H1 (cell line): ENCODE results near the gene UPK2. TPM values are rescaled to one million over a fixed set of nuclear protein-coding genes. Genes with fewer than 3 reads are reported as not detected.

ENCODE experiments used
- CTCF ChIA-PET: fragments of 300-600 bp; sonication (Branson Sonifier 250); formaldehyde crosslinking; loops from one replicate; lab custom pipeline; 2021; ENCODE audit not compliant: partially characterized antibody; lab: Charles Lee
- POLR2A ChIA-PET: fragments of 300-600 bp; sonication (Branson Sonifier 250); formaldehyde crosslinking; loops from one replicate; lab custom pipeline; 2021; ENCODE audit warnings: inconsistent platforms; ENCODE audit not compliant: partially characterized antibody; lab: Charles Lee
- DNase-seq, 2 experiments: peaks; one replicate each; pipeline versions ENCODE4 v3.0.0 to v3.0.0-alpha.2; 2010 to 2022; ENCODE audit warnings: low spot score in 2 of 2, low read depth in 1 of 2, mixed read lengths in 1 of 2
- FAIRE-seq: peaks from 2 replicates; lab custom pipeline; 2011; peaks lifted over from hg19 to GRCh38; lab: Jason Lieb, UNC
- H2AFZ ChIP-seq: 2 replicates; pipeline ENCODE4 v1.8.1; 2012; ENCODE audit warnings: low read length, inconsistent platforms
- H2AK5ac ChIP-seq: 2 replicates; pipeline ENCODE4 v1.6.1; 2013; ENCODE audit warnings: low read depth, low read length
- H2BK120ac ChIP-seq: replicated peaks from 2 replicates; pipeline ENCODE3; 2013; ENCODE audit warnings: low read depth, low read length, inconsistent platforms
- H2BK12ac ChIP-seq: 2 replicates; pipeline ENCODE4 v1.6.1; 2013; ENCODE audit warnings: low read depth, low read length
- H2BK15ac ChIP-seq: 2 replicates; pipeline ENCODE4 v1.6.1; 2013; ENCODE audit warnings: low read length
- H2BK20ac ChIP-seq: 2 replicates; pipeline ENCODE4 v1.6.1; 2013; ENCODE audit warnings: low read length
- H2BK5ac ChIP-seq: 2 replicates; pipeline ENCODE4 v1.6.1; 2013; ENCODE audit warnings: low read depth, low read length
- H3K14ac ChIP-seq: 2 replicates; pipeline ENCODE4 v1.6.1; 2013; ENCODE audit warnings: inconsistent platforms; ENCODE audit not compliant: insufficient read length
- H3K18ac ChIP-seq: 2 replicates; pipeline ENCODE4 v1.6.1; 2013; ENCODE audit warnings: low read length; ENCODE audit errors: extremely low read depth
- H3K23ac ChIP-seq: 2 replicates; pipeline ENCODE4 v1.6.1; 2013; ENCODE audit warnings: inconsistent platforms; ENCODE audit not compliant: insufficient read length
- H3K23me2 ChIP-seq: 2 replicates; pipeline ENCODE4 v1.6.1; 2013; ENCODE audit warnings: low read depth, low read length
- H3K27ac ChIP-seq: 2 replicates; pipeline ENCODE4 v1.6.1; 2011; ENCODE audit warnings: low read depth, low read length, inconsistent platforms
- H3K27me3 ChIP-seq, 4 experiments: replicated peaks in 1 of 4; 1 replicate in 1 of 4; 2 replicates in 3 of 4; pipeline versions ENCODE4 v1.6.1 to v1.8.1; 2011 to 2013; ENCODE audit warnings: low read length in 3 of 4, mild to moderate bottlenecking in 3 of 4, inconsistent platforms in 2 of 4, mixed read lengths in 2 of 4, moderate library complexity in 1 of 4; ENCODE audit not compliant: control insufficient read depth in 3 of 4, insufficient read depth in 3 of 4; ENCODE audit errors: extremely low read depth in 1 of 4
- H3K36me3 ChIP-seq, 4 experiments: 2 replicates each; pipeline versions ENCODE4 v1.6.1 to v1.8.1; 2011 to 2013; ENCODE audit warnings: mild to moderate bottlenecking in 4 of 4, low read length in 3 of 4, moderate library complexity in 2 of 4, control low read depth in 1 of 4, inconsistent platforms in 1 of 4; ENCODE audit not compliant: insufficient read depth in 4 of 4, control insufficient read depth in 2 of 4
- H3K4ac ChIP-seq: replicated peaks from 2 replicates; pipeline ENCODE3; 2013; ENCODE audit warnings: low read length, low read depth, mixed read lengths, inconsistent platforms; ENCODE audit not compliant: insufficient read length
- H3K4me1 ChIP-seq, 4 experiments: replicated peaks in 1 of 4; 1 replicate in 1 of 4; 2 replicates in 3 of 4; pipeline versions ENCODE4 v1.6.1 to v1.8.1; 2011 to 2013; ENCODE audit warnings: low read length in 3 of 4, inconsistent platforms in 2 of 4, mixed read lengths in 1 of 4; ENCODE audit not compliant: insufficient read depth in 4 of 4, control insufficient read depth in 3 of 4
- H3K4me2 ChIP-seq, 2 experiments: 2 replicates each; pipeline versions ENCODE4 v1.6.1 to v1.8.1; 2011 to 2013; ENCODE audit warnings: low read depth in 2 of 2, low read length in 2 of 2, control low read depth in 1 of 2, inconsistent platforms in 1 of 2, mild to moderate bottlenecking in 1 of 2; ENCODE audit not compliant: insufficient read depth in 1 of 2
- H3K4me3 ChIP-seq, 4 experiments: fragments of 200-600, 300-600 bp in 1 of 4; sonication (generic), shearing (Covaris generic), sonication (Bioruptor Twin) in 1 of 4; 2 replicates each; pipeline versions ENCODE4 v1.5.1 to v1.8.1; 2011 to 2016; ENCODE audit warnings: low read length in 4 of 4, low read depth in 3 of 4, control low read depth in 2 of 4, inconsistent platforms in 2 of 4, mild to moderate bottlenecking in 2 of 4, mixed read lengths in 1 of 4, moderate library complexity in 1 of 4; ENCODE audit not compliant: insufficient read depth in 2 of 4; ENCODE audit errors: extremely low read depth in 1 of 4
- H3K56ac ChIP-seq: replicated peaks from 2 replicates; pipeline ENCODE3; 2013; ENCODE audit warnings: low read depth, mild to moderate bottlenecking, mixed read lengths, low read length, inconsistent platforms; ENCODE audit not compliant: insufficient read length
- H3K79me1 ChIP-seq: 2 replicates; pipeline ENCODE4 v1.6.1; 2013; ENCODE audit warnings: low read depth, low read length, control low read depth
- H3K79me2 ChIP-seq, 2 experiments: 2 replicates each; pipeline versions ENCODE4 v1.6.1 to v1.8.1; 2012 to 2013; ENCODE audit warnings: low read length in 2 of 2, mild to moderate bottlenecking in 2 of 2, inconsistent platforms in 1 of 2; ENCODE audit not compliant: insufficient read depth in 2 of 2, control insufficient read depth in 1 of 2
- H3K9ac ChIP-seq, 4 experiments: replicated peaks in 1 of 4; 1 replicate in 1 of 4; 2 replicates in 3 of 4; pipeline versions ENCODE4 v1.6.1 to v1.8.1; 2011 to 2013; ENCODE audit warnings: low read depth in 3 of 4, low read length in 3 of 4, control low read depth in 2 of 4, mild to moderate bottlenecking in 2 of 4, moderate library complexity in 2 of 4, inconsistent platforms in 1 of 4; ENCODE audit errors: extremely low read depth in 1 of 4
- H3K9me3 ChIP-seq, 2 experiments: 2 replicates each; pipeline versions ENCODE4 v1.6.1 to v1.8.1; 2012 to 2013; ENCODE audit warnings: mild to moderate bottlenecking in 2 of 2, moderate library complexity in 2 of 2, control low read depth in 1 of 2, inconsistent platforms in 1 of 2, low read depth in 1 of 2, low read length in 1 of 2, mixed read lengths in 1 of 2; ENCODE audit not compliant: insufficient read depth in 2 of 2
- H4K20me1 ChIP-seq, 2 experiments: replicated peaks in 1 of 2; 2 replicates each; pipeline versions ENCODE3 to v1.8.1; 2011 to 2013; ENCODE audit warnings: inconsistent platforms in 2 of 2, low read length in 2 of 2, mild to moderate bottlenecking in 1 of 2; ENCODE audit not compliant: insufficient read depth in 2 of 2, control insufficient read depth in 1 of 2
- H4K5ac ChIP-seq: 2 replicates; pipeline ENCODE4 v1.6.1; 2013; ENCODE audit warnings: low read length, low read depth, mixed read lengths, inconsistent platforms; ENCODE audit not compliant: insufficient read length
- H4K8ac ChIP-seq: 2 replicates; pipeline ENCODE4 v1.8.0; 2013; ENCODE audit warnings: mild to moderate bottlenecking, moderate library complexity, low read length, inconsistent platforms; ENCODE audit not compliant: insufficient read depth; ENCODE audit errors: extremely low read depth
- H4K91ac ChIP-seq: replicated peaks from 2 replicates; pipeline ENCODE3; 2013; ENCODE audit warnings: low read length, mixed read lengths, inconsistent platforms; ENCODE audit not compliant: insufficient read length
- RAD21 ChIP-seq, 2 experiments: IDR thresholded peaks in 1 of 2; conservative IDR thresholded peaks in 1 of 2; 2 replicates each; pipeline ENCODE4 v1.6.1; 2011; ENCODE audit warnings: low read depth in 2 of 2, low read length in 2 of 2, improper control_type of control experiment in 1 of 2, inconsistent platforms in 1 of 2, mild to moderate bottlenecking in 1 of 2, moderate library complexity in 1 of 2
- SP2 ChIP-seq: IDR thresholded peaks from 2 replicates; pipeline ENCODE4 v1.6.1; 2012; ENCODE audit warnings: mild to moderate bottlenecking, low read length, inconsistent platforms
- TAF1 ChIP-seq: IDR thresholded peaks from 2 replicates; pipeline ENCODE4 v1.6.1; 2011; ENCODE audit warnings: mild to moderate bottlenecking, low read depth, low read length
- WGBS, 2 experiments: shearing (Covaris generic) in 1 of 2; methylation state at CpG; one replicate each; pipeline versions ENCODE4 v1.1.6 to v1.1.7; 2013 to 2015; ENCODE audit warnings: low lambda C conversion rate in 2 of 2, mixed read lengths in 2 of 2, inconsistent platforms in 1 of 2, low coverage in 1 of 2, missing lambda C conversion rate in 1 of 2; ENCODE audit not compliant: insufficient replicate concordance in 2 of 2, insufficient coverage in 1 of 2, insufficient read length in 1 of 2; ENCODE audit errors: extremely low coverage in 1 of 2, missing lambda C conversion rate in 1 of 2; 5-methylcytosine and 5-hydroxymethylcytosine counted together
- polyA plus RNA-seq, 7 experiments: library from polyadenylated mRNA; depleted of rRNA in 3 of 7; stranded (reverse) in 5 of 7; unstranded in 2 of 7; fragments of >200 nt in 5 of 7; fragments of 200-250 nt in 2 of 7; gene quantifications; 1 replicate in 5 of 7; 2 replicates in 1 of 7; 4 replicates in 1 of 7; pipeline versions ENCODE4 v1.2.1 to v1.2.3, GENCODE V29; 2011 to 2013; ENCODE audit warnings: missing spikeins in 2 of 7, mixed read lengths in 2 of 7
- total RNA-seq: library from RNA; stranded (reverse); fragmentation: NEBNext Ultra II Directional; extraction: Animal tissue kit (Norgen Biotek cat#: 25700); gene quantifications from 2 replicates; pipeline ENCODE4 v1.2.1, GENCODE V29; 2021
- TF ChIP-seq, protein P1 (sequence below): IDR thresholded peaks from 2 replicates; pipeline ENCODE4 v1.6.1; 2012; ENCODE audit warnings: inconsistent platforms
- TF ChIP-seq, protein P2 (sequence below), 3 experiments: IDR thresholded peaks; 1 replicate in 2 of 3; 2 replicates in 1 of 3; pipeline versions ENCODE4 v1.5.1 to v1.6.1; 2011; ENCODE audit warnings: low read length in 3 of 3, mild to moderate bottlenecking in 3 of 3, inconsistent platforms in 2 of 3, low read depth in 1 of 3, moderate library complexity in 1 of 3; ENCODE audit not compliant: insufficient read depth in 1 of 3; ENCODE audit errors: control extremely low read depth in 1 of 3

UPK2 gene
- total and polyA plus RNA-seq, 2 of the 8 experiments (the other 6 are each of a cell fraction or from before 2014, with no cell fraction given) = 0.76 TPM; not detected in 1

DNA sequence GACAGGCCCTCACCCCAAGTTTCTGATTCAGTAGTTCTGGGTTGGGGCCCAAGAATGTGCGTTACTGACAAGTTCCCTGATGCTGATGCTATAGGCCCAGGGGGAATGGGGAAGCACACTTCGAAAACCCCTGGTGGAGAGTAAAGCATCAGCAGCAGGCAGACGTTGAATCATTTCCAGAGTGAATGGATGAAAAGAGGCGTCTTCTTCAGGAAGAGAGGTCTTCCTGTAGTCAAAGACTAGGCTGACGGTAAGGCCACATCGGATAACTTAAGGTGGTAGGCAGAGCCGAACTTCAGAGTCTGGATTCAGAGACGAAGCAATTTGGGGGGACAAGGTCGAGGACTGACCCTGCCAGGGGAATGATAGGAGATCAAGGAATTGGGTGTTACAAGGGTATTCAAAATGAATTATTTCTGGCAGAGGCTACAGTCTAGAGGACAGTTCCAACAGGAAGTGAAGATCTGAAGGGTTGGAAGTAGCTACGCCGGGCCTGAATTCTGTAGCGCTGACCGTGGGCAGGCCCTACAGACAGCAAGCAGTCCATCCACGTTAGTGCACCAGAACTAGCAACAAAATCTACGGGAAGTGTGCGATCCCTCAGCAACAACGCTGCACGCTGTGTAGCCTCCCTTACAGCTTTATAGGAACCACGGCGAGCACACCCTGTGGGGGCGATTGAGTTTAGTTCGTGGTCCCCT is 41.0 kb downstream of the UPK2 start:
- FAIRE-seq (no peak), DNase-seq (no peak)
- H3K27ac ChIP-seq = peak overlapping the region; percentile 72; the same call in 1 of the 2 replicates
- H2BK5ac ChIP-seq = peak overlapping the region; percentile 80; the same call in 1 of the 2 replicates
- peaks cover 0 to 41% of the 10 kb centered on the region in 2 experiments; a peak in 3 of 4 replicates for H3K79me2 ChIP-seq
- peak overlapping the region; percentile 76 for H2AK5ac ChIP-seq
- WGBS, 2 experiments = 50% methylated on average over 22 of the region's 22 CpGs; no CpG with 5 or more reads in 1 of the 2 experiments
- peak overlapping the region; percentile 84 to 97 (median 90) for H3K4me3 ChIP-seq
- no peak overlapping the region for H2BK120ac ChIP-seq
- TF ChIP-seq SP2 (no peak), TAF1 (0 out of 2 replicates have a peak, but pooled peaks have one; percentile 25), RAD21 (IDR thresholded peaks at IDR 0.05 in 1 of 2, conservative IDR thresholded peaks at IDR 0.05 in 1 of 2; ENCODE audit: low read depth in 2 of 2, low read length in 2 of 2) (peak in 1 of 2 experiments; percentile 21; a peak in 1 of 4 replicates)
- TF ChIP-seq, protein P1, sequence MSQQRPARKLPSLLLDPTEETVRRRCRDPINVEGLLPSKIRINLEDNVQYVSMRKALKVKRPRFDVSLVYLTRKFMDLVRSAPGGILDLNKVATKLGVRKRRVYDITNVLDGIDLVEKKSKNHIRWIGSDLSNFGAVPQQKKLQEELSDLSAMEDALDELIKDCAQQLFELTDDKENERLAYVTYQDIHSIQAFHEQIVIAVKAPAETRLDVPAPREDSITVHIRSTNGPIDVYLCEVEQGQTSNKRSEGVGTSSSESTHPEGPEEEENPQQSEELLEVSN = no peak
- TF ChIP-seq, protein P2, sequence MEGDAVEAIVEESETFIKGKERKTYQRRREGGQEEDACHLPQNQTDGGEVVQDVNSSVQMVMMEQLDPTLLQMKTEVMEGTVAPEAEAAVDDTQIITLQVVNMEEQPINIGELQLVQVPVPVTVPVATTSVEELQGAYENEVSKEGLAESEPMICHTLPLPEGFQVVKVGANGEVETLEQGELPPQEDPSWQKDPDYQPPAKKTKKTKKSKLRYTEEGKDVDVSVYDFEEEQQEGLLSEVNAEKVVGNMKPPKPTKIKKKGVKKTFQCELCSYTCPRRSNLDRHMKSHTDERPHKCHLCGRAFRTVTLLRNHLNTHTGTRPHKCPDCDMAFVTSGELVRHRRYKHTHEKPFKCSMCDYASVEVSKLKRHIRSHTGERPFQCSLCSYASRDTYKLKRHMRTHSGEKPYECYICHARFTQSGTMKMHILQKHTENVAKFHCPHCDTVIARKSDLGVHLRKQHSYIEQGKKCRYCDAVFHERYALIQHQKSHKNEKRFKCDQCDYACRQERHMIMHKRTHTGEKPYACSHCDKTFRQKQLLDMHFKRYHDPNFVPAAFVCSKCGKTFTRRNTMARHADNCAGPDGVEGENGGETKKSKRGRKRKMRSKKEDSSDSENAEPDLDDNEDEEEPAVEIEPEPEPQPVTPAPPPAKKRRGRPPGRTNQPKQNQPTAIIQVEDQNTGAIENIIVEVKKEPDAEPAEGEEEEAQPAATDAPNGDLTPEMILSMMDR (IDR thresholded peaks at IDR 0.05; ENCODE audit: control extremely low read depth in 1 of 3, insufficient read depth in 1 of 3, low read depth in 1 of 3, low read length in 3 of 3) = peak in 2 of 3 experiments; percentile 12 to 55; a peak in 1 of 4 replicates
- H3K36me3 ChIP-seq = peaks cover 3 to 26% (median 16%) of the 10 kb centered on the region in 4 experiments; a peak in 7 of 8 replicates
- peak overlapping the region; percentile 33; the same call in 1 of the 2 replicates for H2BK12ac ChIP-seq
- H3K56ac ChIP-seq = no peak overlapping the region
- H3K9ac ChIP-seq = peak overlapping the region; percentile 10 to 93 (median 66)
- H4K8ac ChIP-seq = no peak overlapping the region
- CTCF ChIA-PET = interaction anchor here (0.7 to 1.4 kb wide), 4 partner anchors 34 to 225 kb away, joined by 3 to 5 read pairs (median 3); no protein-coding TSS in a partner anchor
- peaks cover 0 to 6% (median under 1%) of the 10 kb centered on the region in 4 experiments; a peak in 2 of 7 replicates for H3K4me1 ChIP-seq
- H4K20me1 ChIP-seq = no peaks in the 10 kb centered on the region
- POLR2A ChIA-PET = interaction anchor here (0.7 to 15.2 kb wide), 18 partner anchors 12 to 343 kb away, joined by 3 to 264 read pairs (median 3); partner anchors contain the start of genes HMBS, RPS25, SLC37A4 and TRAPPC4
- H3K14ac ChIP-seq = peak overlapping the region; percentile 51
- H2AFZ ChIP-seq = peak overlapping the region; percentile 97
- H2BK20ac ChIP-seq = no peak overlapping the region
- peak overlapping the region; percentile 95 to 100 for H3K4me2 ChIP-seq
- no peak overlapping the region for H2BK15ac ChIP-seq
- H4K91ac ChIP-seq = peak overlapping the region; percentile 27
- peak overlapping the region; percentile 15 for H4K5ac ChIP-seq
- H3K79me1 ChIP-seq = peaks cover 7% of the 10 kb centered on the region
- no peaks in the 10 kb centered on the region; a peak in 1 of 4 replicates for H3K9me3 ChIP-seq
- H3K27me3 ChIP-seq = no peaks in the 10 kb centered on the region
- H3K4ac ChIP-seq = peak overlapping the region; percentile 11
- H3K23ac ChIP-seq = no peak overlapping the region
- peaks cover 12% of the 10 kb centered on the region for H3K23me2 ChIP-seq
- H3K18ac ChIP-seq = peak overlapping the region; percentile 9; the same call in 1 of the 2 replicates
